Neural crest cell (in vitro differentiated cells): ENCODE data around the gene SMPX. TPM values are rescaled to one million over a fixed set of nuclear protein-coding genes. Genes with fewer than 3 reads are reported as not detected.
A peak's percentile ranks its signal among the peaks of the same experiment; 100 is the strongest.

ENCODE experiments used
- DNase-seq: peaks from one replicate; pipeline ENCODE4 v3.0.0; 2021; ENCODE audit warnings: low read depth, mixed read lengths, low spot score
- H3K27ac Mint-ChIP-seq: one replicate; pipeline ENCODE4 v1.8.0; 2021; ENCODE audit warnings: mild to moderate bottlenecking, mixed read lengths; ENCODE audit not compliant: unreplicated experiment
- H3K27me3 Mint-ChIP-seq: 2 replicates; pipeline ENCODE4 v1.8.0; 2021; ENCODE audit warnings: low read depth, mild to moderate bottlenecking, mixed read lengths
- H3K36me3 Mint-ChIP-seq: 2 replicates; pipeline ENCODE4 v1.8.0; 2021; ENCODE audit warnings: low read depth, mild to moderate bottlenecking, mixed read lengths
- H3K4me1 Mint-ChIP-seq: 2 replicates; pipeline ENCODE4 v1.8.0; 2021; ENCODE audit warnings: mixed read lengths
- H3K4me3 Mint-ChIP-seq: one replicate; pipeline ENCODE4 v1.8.0; 2021; ENCODE audit warnings: mild to moderate bottlenecking, mixed read lengths
- H3K9me3 Mint-ChIP-seq: 2 replicates; pipeline ENCODE4 v1.8.0; 2021; ENCODE audit warnings: mixed read lengths
- total RNA-seq: library from RNA; stranded (reverse); gene quantifications from 2 replicates; pipeline ENCODE4 v1.2.1, GENCODE V29; 2021
- TF ChIP-seq, protein P1 (sequence below): fragments of 200-600 bp; sonication (generic); conservative IDR thresholded peaks from 2 replicates; pipeline ENCODE4 v1.5.0; 2021; ENCODE audit warnings: antibody characterized with exemption, mild to moderate bottlenecking

SMPX gene
- total RNA-seq, 1 donor from 2014 or later = 0.51 TPM

DNA sequence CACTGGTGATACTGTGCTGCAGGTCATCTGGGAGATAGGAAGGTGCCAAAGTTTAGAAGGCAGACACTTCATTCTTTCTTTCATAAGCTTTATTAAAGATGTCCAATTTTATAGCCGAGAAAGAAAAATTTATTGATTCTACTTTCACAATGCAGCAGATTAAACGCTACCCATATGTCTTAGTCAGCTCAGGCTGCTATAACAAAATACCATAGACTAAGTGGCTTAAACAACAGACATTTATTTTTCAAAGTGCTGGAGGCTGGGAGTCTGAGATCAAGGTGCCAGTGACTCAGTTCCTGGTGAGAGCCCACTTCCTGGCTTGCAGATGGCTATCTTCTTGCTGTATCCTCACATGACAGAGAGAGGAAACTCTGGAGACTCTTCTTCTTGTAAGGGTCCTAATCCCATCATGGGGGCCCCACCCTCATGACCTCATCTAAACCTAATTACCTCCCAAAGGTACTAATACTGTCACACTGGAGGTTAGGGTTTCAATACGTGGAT is 66.4 kb downstream of the SMPX start:
- peaks cover 5% of the 10 kb centered on the region for H3K9me3 Mint-ChIP-seq
- no peaks in the 10 kb centered on the region for H3K36me3 Mint-ChIP-seq
- no peaks in the 10 kb centered on the region for H3K4me1 Mint-ChIP-seq
- DNase-seq = no peak
- TF ChIP-seq, protein P1, sequence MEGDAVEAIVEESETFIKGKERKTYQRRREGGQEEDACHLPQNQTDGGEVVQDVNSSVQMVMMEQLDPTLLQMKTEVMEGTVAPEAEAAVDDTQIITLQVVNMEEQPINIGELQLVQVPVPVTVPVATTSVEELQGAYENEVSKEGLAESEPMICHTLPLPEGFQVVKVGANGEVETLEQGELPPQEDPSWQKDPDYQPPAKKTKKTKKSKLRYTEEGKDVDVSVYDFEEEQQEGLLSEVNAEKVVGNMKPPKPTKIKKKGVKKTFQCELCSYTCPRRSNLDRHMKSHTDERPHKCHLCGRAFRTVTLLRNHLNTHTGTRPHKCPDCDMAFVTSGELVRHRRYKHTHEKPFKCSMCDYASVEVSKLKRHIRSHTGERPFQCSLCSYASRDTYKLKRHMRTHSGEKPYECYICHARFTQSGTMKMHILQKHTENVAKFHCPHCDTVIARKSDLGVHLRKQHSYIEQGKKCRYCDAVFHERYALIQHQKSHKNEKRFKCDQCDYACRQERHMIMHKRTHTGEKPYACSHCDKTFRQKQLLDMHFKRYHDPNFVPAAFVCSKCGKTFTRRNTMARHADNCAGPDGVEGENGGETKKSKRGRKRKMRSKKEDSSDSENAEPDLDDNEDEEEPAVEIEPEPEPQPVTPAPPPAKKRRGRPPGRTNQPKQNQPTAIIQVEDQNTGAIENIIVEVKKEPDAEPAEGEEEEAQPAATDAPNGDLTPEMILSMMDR = no peak
- no peak overlapping the region for H3K4me3 Mint-ChIP-seq
- H3K27me3 Mint-ChIP-seq = no peaks in the 10 kb centered on the region
- H3K27ac Mint-ChIP-seq = no peak overlapping the region

DNA sequence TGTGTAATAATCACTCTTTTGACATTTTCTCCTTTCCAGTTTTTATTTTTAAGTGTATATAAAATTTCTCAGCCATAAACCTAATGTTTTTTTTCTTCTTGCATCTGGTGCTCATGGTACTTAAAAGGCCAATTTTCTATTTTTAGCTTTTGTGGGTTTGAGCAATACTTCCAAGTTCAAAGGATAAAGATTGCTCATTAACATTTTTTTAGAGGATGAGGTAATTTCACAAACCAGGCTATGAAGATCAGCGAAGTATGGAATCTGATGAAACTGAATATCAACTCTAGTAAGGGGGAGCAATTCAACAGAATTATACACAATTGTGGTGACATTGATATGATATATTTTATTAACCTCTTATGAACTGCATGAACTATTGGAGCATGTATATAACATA is 74.0 kb downstream of the SMPX start:
- H3K4me1 Mint-ChIP-seq = no peaks in the 10 kb centered on the region
- H3K4me3 Mint-ChIP-seq = no peak overlapping the region
- no peaks in the 10 kb centered on the region for H3K27me3 Mint-ChIP-seq
- no peak for DNase-seq
- TF ChIP-seq, protein P1 = no peak
- H3K9me3 Mint-ChIP-seq = peaks cover 5% of the 10 kb centered on the region
- no peaks in the 10 kb centered on the region for H3K36me3 Mint-ChIP-seq
- no peak overlapping the region for H3K27ac Mint-ChIP-seq

DNA sequence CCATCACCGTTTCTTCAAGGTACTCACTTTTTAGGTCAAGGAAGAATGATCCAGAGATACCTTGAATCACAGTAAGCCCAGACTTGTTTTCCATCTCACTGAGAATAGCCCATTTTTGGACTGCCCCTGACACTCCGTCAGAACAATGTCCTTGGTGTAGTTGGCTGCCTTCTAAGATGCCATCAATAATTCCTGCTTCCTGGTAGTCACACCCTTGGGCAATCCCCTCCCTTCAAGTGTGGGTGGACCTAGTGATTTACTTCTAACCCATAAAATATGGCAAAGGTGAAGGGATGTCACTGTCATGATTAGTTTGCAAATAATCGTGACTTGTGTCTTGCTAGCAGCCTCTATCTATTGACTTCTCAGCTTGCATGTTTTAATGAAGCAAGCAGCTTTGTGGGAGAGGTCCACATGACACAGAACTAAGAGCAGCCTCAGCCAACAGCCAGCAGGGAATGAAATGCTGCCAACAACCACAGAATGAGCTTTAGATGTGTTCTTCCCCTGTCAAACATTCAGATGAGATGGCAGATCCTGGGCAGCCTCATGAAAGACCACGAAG is 79.8 kb downstream of the SMPX start:
- no peaks in the 10 kb centered on the region for H3K4me1 Mint-ChIP-seq
- peaks cover 2% of the 10 kb centered on the region for H3K9me3 Mint-ChIP-seq
- H3K36me3 Mint-ChIP-seq = no peaks in the 10 kb centered on the region
- DNase-seq = no peak
- TF ChIP-seq, protein P1 = no peak
- no peaks in the 10 kb centered on the region for H3K27me3 Mint-ChIP-seq
- no peak overlapping the region for H3K27ac Mint-ChIP-seq
- no peak overlapping the region for H3K4me3 Mint-ChIP-seq

GRCh38 chrX:21675931-21676330 is 82.0 kb downstream of the SMPX start:
- H3K4me3 Mint-ChIP-seq = no peak overlapping the region
- no peaks in the 10 kb centered on the region for H3K36me3 Mint-ChIP-seq
- H3K4me1 Mint-ChIP-seq = no peaks in the 10 kb centered on the region
- DNase-seq = no peak
- peaks cover 2% of the 10 kb centered on the region for H3K9me3 Mint-ChIP-seq
- TF ChIP-seq, protein P1 = no peak
- no peaks in the 10 kb centered on the region for H3K27me3 Mint-ChIP-seq
- H3K27ac Mint-ChIP-seq = no peak overlapping the region

- peak overlapping the region; percentile 55 for H3K27ac Mint-ChIP-seq
These were observed 83.3 kb downstream of the SMPX start for GRCh38 chrX:21674430-21675186.

More at GRCh38 chrX:21674430-21675186, 83.3 kb downstream of the SMPX start:
- Mint-ChIP-seq H3K9me3 (peaks cover 2% of the 10 kb centered on the region), H3K36me3 (no peaks in the 10 kb centered on the region), H3K27me3 (no peaks in the 10 kb centered on the region), H3K4me3 (no peak overlapping the region), H3K4me1 (no peaks in the 10 kb centered on the region)
- DNase-seq = no peak
- TF ChIP-seq, protein P1 = no peak
